ENCODE measurements around the gene PGC. TPM values are rescaled to one million over a fixed set of nuclear protein-coding genes. Genes with fewer than 3 reads are reported as not detected.

Gene PGC
- total and polyA plus RNA-seq, 9 of the 15 experiments (the other 6 are each of a cell fraction or from before 2014, with no cell fraction given), result 0.17 to 0.40 TPM; not detected in 7

GRCh38 chr6:41791305-41791704 lies 44.1 kb upstream of the PGC start (continued):
- peak; percentile 94 for TF ChIP-seq MAFK (IDR thresholded peaks at IDR 0.05; ENCODE audit: low read length)
- TF ChIP-seq SRSF9 (IDR thresholded peaks at IDR 0.05; ENCODE audit: borderline replicate concordance, low read depth, low read length), result no peak
- peak; percentile 93 for TF ChIP-seq C11orf30 (IDR thresholded peaks at IDR 0.05; ENCODE audit: low read depth)
- TF ChIP-seq ZNF445 (CRISPR knock-in tag; IDR thresholded peaks at IDR 0.05; ENCODE audit: low read depth), result no peak
- TF ChIP-seq GATAD2B (IDR thresholded peaks at IDR 0.05; ENCODE audit: borderline replicate concordance), result no peak
- TF ChIP-seq MAFF (IDR thresholded peaks at IDR 0.05; ENCODE audit: low read length), result peak; percentile 92
- TF ChIP-seq CTCFL (IDR thresholded peaks at IDR 0.05; ENCODE audit: borderline replicate concordance, insufficient read depth, low read depth, low read length, poor library complexity, severe bottlenecking), result no peak
- no peak for TF ChIP-seq FOXA3 (CRISPR knock-in tag; conservative IDR thresholded peaks at IDR 0.05 in 1 of 2, IDR thresholded peaks at IDR 0.05 in 1 of 2)

- no peaks in the 10 kb centered on the region for H3K27me3 ChIP-seq (ENCODE audit: control insufficient read depth in 2 of 2, insufficient read depth in 2 of 2, low read length in 2 of 2)
- H4K20me1 ChIP-seq (replicated peaks; ENCODE audit: control insufficient read depth, insufficient read depth, low read length), result peaks cover 5% of the 10 kb centered on the region; the same call in 1 of the 2 replicates
- H2AFZ ChIP-seq (ENCODE audit: low read depth, low read length), result no peak overlapping the region
- H3K9me1 ChIP-seq (ENCODE audit: control insufficient read depth, insufficient read depth, low read length), result no peaks in the 10 kb centered on the region
- no peak overlapping the region; the same call in 2 of the 3 replicates for H3K27ac ChIP-seq (ENCODE audit: extremely low read depth, low read depth, low read length)
- no peak overlapping the region for H3K4me2 ChIP-seq (ENCODE audit: insufficient read depth, low read length)
- H3K9me3 ChIP-seq (replicated peaks; ENCODE audit: control insufficient read depth, insufficient read depth, low read depth, low read length), result no peaks in the 10 kb centered on the region
- H3K9ac ChIP-seq (ENCODE audit: insufficient read depth in 1 of 2, low read depth in 2 of 2, low read length in 2 of 2), result peak overlapping the region; percentile 2 to 5; a peak in 1 of 4 replicates
- ChIA-PET POLR2A (interaction anchor here (0.6 to 7.1 kb wide), 7 partner anchors 10 to 368 kb away, joined by 3 to 37 read pairs (median 3); no protein-coding TSS in a partner anchor), CTCF (ENCODE audit: low intra/inter-chr PET ratio) (no interaction called here)
- no TSS peak for BruUV-seq (replicated peaks)
- FAIRE-seq (no peak), ATAC-seq (no peak), DNase-seq (ENCODE audit: extremely low read depth in 1 of 4, low spot score in 3 of 4) (no peak)
- 92% methylated on average over 1 of the region's 1 CpG for WGBS (ENCODE audit: insufficient coverage, low coverage, missing lambda C conversion rate)
- H3K4me1 ChIP-seq (replicated peaks in 1 of 2; ENCODE audit: control insufficient read depth in 2 of 2, insufficient read depth in 2 of 2, low read length in 2 of 2), result peaks cover 24 to 26% of the 10 kb centered on the region in 2 experiments
- intact Hi-C loops (cut with micrococcal nuclease), result no loop called here
- H3K79me2 ChIP-seq (ENCODE audit: control insufficient read depth, insufficient read depth, low read length), result peaks cover 48% of the 10 kb centered on the region
- H3K36me3 ChIP-seq (ENCODE audit: control insufficient read depth, insufficient read depth, low read length), result peaks cover 47% of the 10 kb centered on the region
- in situ Hi-C loops (cut with MboI), result no loop called here
- no peak overlapping the region for H3K4me3 ChIP-seq
- TF ChIP-seq NCOA1 (IDR thresholded peaks at IDR 0.05; ENCODE audit: low read depth) (no peak), ZNF41 (CRISPR knock-in tag; conservative IDR thresholded peaks at IDR 0.05) (no peak), IRF9 (tag; IDR thresholded peaks at IDR 0.05) (0 out of 2 replicates have a peak, but pooled peaks have one; percentile 28), JUN (IDR thresholded peaks at IDR 0.05; ENCODE audit: borderline replicate concordance, low read depth, low read length) (no peak), JUN (CRISPR knock-in tag; IDR thresholded peaks at IDR 0.05; ENCODE audit: borderline replicate concordance) (no peak), ATF6 (CRISPR knock-in tag; IDR thresholded peaks at IDR 0.05) (no peak), CEBPG (CRISPR knock-in tag; IDR thresholded peaks at IDR 0.05) (no peak), CEBPG (tag; conservative IDR thresholded peaks at IDR 0.05 in 1 of 2, IDR thresholded peaks at IDR 0.05 in 1 of 2) (peak in 1 of 2 experiments; percentile 38; a peak in 1 of 4 replicates), PPARD (CRISPR knock-in tag; IDR thresholded peaks at IDR 0.05) (no peak)
Measured at GRCh38 chr6:41790045-41790444, 42.8 kb upstream of the PGC start.
